ENCODE results near the gene ATG16L1. TPM values are rescaled to one million over a fixed set of nuclear protein-coding genes. Genes with fewer than 3 reads are reported as not detected.

ATG16L1 gene
- total and polyA plus RNA-seq, 2 of the 4 experiments (the other 2 are of a cell fraction), result 20.0 to 26.2 TPM

- CTCF ChIA-PET, result no interaction called here
- dilution Hi-C loops (cut with HindIII; ENCODE audit: low sequenced_read_pairs, unreplicated experiment), result no loop called here
- H3K27me3 ChIP-seq (ENCODE audit: control insufficient read depth, insufficient read depth, low read length), result peaks cover 14% of the 10 kb centered on the region
- H4K8ac ChIP-seq (ENCODE audit: low read depth in 2 of 2, low read length in 2 of 2), result no peak overlapping the region
- no peak overlapping the region for H2AK5ac ChIP-seq (ENCODE audit: low read depth, low read length)
- in situ Hi-C loops (cut with MboI; ENCODE audit: low sequenced_read_pairs), result no loop called here
- 0 out of 2 replicates have a peak, but pooled peaks cover 2% of the 10 kb centered on the region for H3K9me3 ChIP-seq (ENCODE audit: control insufficient read depth, insufficient read depth, low read length)
- DNase-seq (no peak), ATAC-seq (ENCODE audit: low read depth) (no peak)
- no peak overlapping the region for H3K4me3 ChIP-seq (ENCODE audit: insufficient read depth, low read depth, low read length)
- H3K4me1 ChIP-seq (ENCODE audit: control insufficient read depth, insufficient read depth, low read length), result no peaks in the 10 kb centered on the region
- H3K27ac ChIP-seq (ENCODE audit: insufficient read depth, low read length), result no peak overlapping the region
- no peak overlapping the region for H2BK5ac ChIP-seq (ENCODE audit: low read depth, low read length, poor library complexity, severe bottlenecking)
- no peak overlapping the region for H2BK120ac ChIP-seq (ENCODE audit: low read depth, low read length)
- no peak for TF ChIP-seq SMC3 (IDR thresholded peaks at IDR 0.05; ENCODE audit: low read depth, low read length)
- no peak for TF ChIP-seq CHD1 (IDR thresholded peaks at IDR 0.05; ENCODE audit: low read depth, low read length)
- TF ChIP-seq BHLHE40 (IDR thresholded peaks at IDR 0.05; ENCODE audit: low read depth, low read length), result no peak
- no peak for TF ChIP-seq MAZ (IDR thresholded peaks at IDR 0.05; ENCODE audit: borderline replicate concordance, low read depth, low read length)
- no peak for TF ChIP-seq RAD21 (IDR thresholded peaks at IDR 0.05; ENCODE audit: low read length)
- no peak for TF ChIP-seq CEBPB (IDR thresholded peaks at IDR 0.05; ENCODE audit: low read depth, low read length)
- no peak for TF ChIP-seq FOS (IDR thresholded peaks at IDR 0.05; ENCODE audit: low read depth, low read length)
- TF ChIP-seq POLR2A (IDR thresholded peaks at IDR 0.05; ENCODE audit: low read depth, low read length), result no peak
- TF ChIP-seq RFX5 (IDR thresholded peaks at IDR 0.05; ENCODE audit: low read depth, low read length), result no peak
- no peak for TF ChIP-seq RCOR1 (IDR thresholded peaks at IDR 0.05; ENCODE audit: insufficient replicate concordance, low read length)
- TF ChIP-seq CTCF (conservative IDR thresholded peaks at IDR 0.05; ENCODE audit: low read depth, low read length), result no peak
- TF ChIP-seq, protein P1, sequence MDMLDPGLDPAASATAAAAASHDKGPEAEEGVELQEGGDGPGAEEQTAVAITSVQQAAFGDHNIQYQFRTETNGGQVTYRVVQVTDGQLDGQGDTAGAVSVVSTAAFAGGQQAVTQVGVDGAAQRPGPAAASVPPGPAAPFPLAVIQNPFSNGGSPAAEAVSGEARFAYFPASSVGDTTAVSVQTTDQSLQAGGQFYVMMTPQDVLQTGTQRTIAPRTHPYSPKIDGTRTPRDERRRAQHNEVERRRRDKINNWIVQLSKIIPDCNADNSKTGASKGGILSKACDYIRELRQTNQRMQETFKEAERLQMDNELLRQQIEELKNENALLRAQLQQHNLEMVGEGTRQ (IDR thresholded peaks at IDR 0.05; ENCODE audit: low read depth, low read length), result no peak
- no peak for TF ChIP-seq NFE2L2 (IDR thresholded peaks at IDR 0.05; ENCODE audit: low read depth, low read length)
- no peak for TF ChIP-seq MXI1 (IDR thresholded peaks at IDR 0.05; ENCODE audit: borderline replicate concordance, low read depth, low read length)
- TF ChIP-seq ELK1 (IDR thresholded peaks at IDR 0.05; ENCODE audit: borderline replicate concordance, low read depth, low read length), result no peak
- no peak for TF ChIP-seq MAFK (IDR thresholded peaks at IDR 0.05; ENCODE audit: low read depth, low read length)
- POLR2A ChIA-PET (ENCODE audit: unreplicated experiment), result no interaction called here
- H3K23ac ChIP-seq (ENCODE audit: low read depth, low read length), result no peak overlapping the region
- H3K9ac ChIP-seq (ENCODE audit: low read depth, low read length), result no peak overlapping the region
- H3K36me3 ChIP-seq (ENCODE audit: control insufficient read depth, insufficient read depth, low read length), result no peaks in the 10 kb centered on the region
- H3K9me1 ChIP-seq (ENCODE audit: insufficient read depth, low read length), result no peaks in the 10 kb centered on the region
- H4K91ac ChIP-seq (ENCODE audit: insufficient read depth, low read depth, low read length), result no peak overlapping the region
- no peak overlapping the region for H3K56ac ChIP-seq (ENCODE audit: extremely low read depth, insufficient read depth, low read length)
- no peak overlapping the region for H3K4me2 ChIP-seq (ENCODE audit: low read depth, low read length)
- no peaks in the 10 kb centered on the region for H3K79me1 ChIP-seq (ENCODE audit: low read depth in 1 of 2, low read length in 2 of 2)
- no peak overlapping the region for H4K5ac ChIP-seq (ENCODE audit: low read depth, low read length)
- no peak overlapping the region for H2BK15ac ChIP-seq (ENCODE audit: low read depth, low read length)
- WGBS, 2 experiments (ENCODE audit: extremely low coverage in 2 of 2, insufficient read length in 1 of 2), result 70% methylated on average over 2 of the region's 2 CpGs; no CpG with 5 or more reads in 1 of the 2 experiments
- H2BK20ac ChIP-seq (ENCODE audit: low read depth, low read length), result no peak overlapping the region
- H2AK9ac ChIP-seq (replicated peaks; ENCODE audit: low read depth, low read length, poor library complexity), result no peak overlapping the region
- no peak overlapping the region for H3K18ac ChIP-seq (ENCODE audit: low read depth, low read length)
- no TSS peak for BruUV-seq (replicated peaks)
- no peak overlapping the region for H3K4ac ChIP-seq (ENCODE audit: low read depth, low read length)
- intact Hi-C loops (cut with micrococcal nuclease), result no loop called here
- H2AFZ ChIP-seq (replicated peaks; ENCODE audit: low read length, poor library complexity), result no peak overlapping the region
- H4K20me1 ChIP-seq (ENCODE audit: insufficient read depth, low read length), result no peaks in the 10 kb centered on the region
- no peak overlapping the region for H3K14ac ChIP-seq (replicated peaks; ENCODE audit: low read depth, low read length)
Observed at GRCh38 chr2:233221378-233222063, 30.0 kb upstream of the ATG16L1 start.

All from IMR-90 (cell line).